GM12878 (cell line): ENCODE results near the gene EXD3. TPM values are rescaled to one million over a fixed set of nuclear protein-coding genes. Genes with fewer than 3 reads are reported as not detected.

Source experiments
- ATAC-seq: fragments of 200-7000 bp; cut with Tn5 transposase; 3 replicates; pipeline ENCODE4 v1.9.1; 2020; ENCODE audit warnings: mild to moderate bottlenecking, moderate library complexity
- BruUV-seq: library from RNA; stranded (reverse); fragments of 400-500 nt; replicated peaks from 2 replicates; lab custom pipeline; 2021; lab: Mats Ljungman, UMichigan
- CTCF ChIA-PET: fragments of 300-600 bp; sonication (Branson Sonifier 250); formaldehyde crosslinking; extraction: SDS; loops from one replicate; lab custom pipeline; 2021; ENCODE audit warnings: inconsistent platforms; lab: Yijun Ruan, JAX
- POLR2A ChIA-PET: fragments of 350-600 bp; formaldehyde crosslinking; extraction: SDS; loops from one replicate; lab custom pipeline; 2021; ENCODE audit warnings: inconsistent platforms; lab: Charles Lee
- RAD21 ChIA-PET: fragments of 300-600 bp; sonication (Branson Sonifier 250); formaldehyde crosslinking; loops from one replicate; lab custom pipeline; 2023; ENCODE audit warnings: antibody characterized with exemption; ENCODE audit not compliant: unreplicated experiment; lab: Charles Lee
- SMC1A ChIA-PET: fragments of 300-600 bp; sonication (Branson Sonifier 250); formaldehyde crosslinking; loops from one replicate; lab custom pipeline; 2023; ENCODE audit not compliant: unreplicated experiment, uncharacterized antibody; lab: Charles Lee
- DNase-seq: peaks from one replicate; pipeline ENCODE4 v3.0.0-alpha.2; 2011; ENCODE audit warnings: low read depth, low spot score
- FAIRE-seq: peaks from 3 replicates; lab custom pipeline; 2011; peaks lifted over from hg19 to GRCh38; lab: Jason Lieb, UNC
- H2AFZ ChIP-seq: 2 replicates; pipeline ENCODE4 v1.6.0; 2011; ENCODE audit warnings: low read depth, low read length, control low read depth; ENCODE audit not compliant: control insufficient read depth
- H3K27ac ChIP-seq: 2 replicates; pipeline ENCODE4 v1.5.1; 2011; ENCODE audit warnings: control low read depth; ENCODE audit not compliant: control insufficient read depth, insufficient read depth
- H3K27me3 ChIP-seq, 2 experiments: replicated peaks in 1 of 2; 2 replicates each; pipeline versions ENCODE4 v1.6.0 to v1.6.1; 2011; ENCODE audit warnings: low read length in 1 of 2; ENCODE audit not compliant: control insufficient read depth in 2 of 2, insufficient read depth in 2 of 2
- H3K36me3 ChIP-seq, 2 experiments: 2 replicates each; pipeline ENCODE4 v1.5.1; 2011; ENCODE audit warnings: low read length in 1 of 2; ENCODE audit not compliant: control insufficient read depth in 2 of 2, insufficient read depth in 2 of 2
- H3K4me1 ChIP-seq: 2 replicates; pipeline ENCODE4 v1.6.1; 2011; ENCODE audit warnings: mild to moderate bottlenecking, low read length, moderate library complexity, mixed read lengths; ENCODE audit not compliant: control insufficient read depth, insufficient read depth
- H3K4me2 ChIP-seq: 2 replicates; pipeline ENCODE4 v1.6.0; 2011; ENCODE audit warnings: control low read depth; ENCODE audit not compliant: control insufficient read depth, insufficient read depth
- H3K4me3 ChIP-seq: fragments of 200-600 bp; sonication (generic); 2 replicates; pipeline ENCODE4 v1.5.1; 2016
- H3K79me2 ChIP-seq: 2 replicates; pipeline ENCODE4 v1.6.0; 2011; ENCODE audit warnings: low read length; ENCODE audit not compliant: control insufficient read depth, insufficient read depth
- H3K9ac ChIP-seq: 2 replicates; pipeline ENCODE4 v1.8.0; 2011; ENCODE audit warnings: low read length, control low read depth, mixed read lengths; ENCODE audit not compliant: control insufficient read depth, insufficient read depth
- H3K9me3 ChIP-seq: replicated peaks from 3 replicates; pipeline ENCODE4 v1.5.1; 2011; ENCODE audit warnings: mild to moderate bottlenecking, low read length; ENCODE audit not compliant: control insufficient read depth, insufficient read depth
- H4K20me1 ChIP-seq: 2 replicates; pipeline ENCODE4 v1.6.0; 2011; ENCODE audit not compliant: control insufficient read depth, insufficient read depth
- CREB1 ChIP-seq: IDR thresholded peaks from 2 replicates; pipeline ENCODE4 v1.6.1; 2012; ENCODE audit warnings: low read depth, mild to moderate bottlenecking, inconsistent platforms
- EP300 ChIP-seq, 2 experiments: fragments of 150-350 bp in 1 of 2; IDR thresholded peaks; 2 replicates each; pipeline ENCODE4 v1.6.1; 2011 to 2012; ENCODE audit warnings: low read depth in 2 of 2, low read length in 2 of 2, borderline replicate concordance in 1 of 2, improper control_type of control experiment in 1 of 2, inconsistent platforms in 1 of 2; ENCODE audit not compliant: control insufficient read depth in 1 of 2
- GATAD2B ChIP-seq: fragments of 450-650 bp; conservative IDR thresholded peaks from 2 replicates; pipeline ENCODE4 v1.6.1; 2017; ENCODE audit warnings: low read depth, mild to moderate bottlenecking, moderate library complexity
- IKZF2 ChIP-seq, 2 experiments: fragments of 450-650 bp; IDR thresholded peaks; 2 replicates each; pipeline ENCODE4 v1.6.1; 2017; ENCODE audit warnings: mild to moderate bottlenecking in 2 of 2, moderate library complexity in 2 of 2
- POU2F2 ChIP-seq: IDR thresholded peaks from 3 replicates; pipeline ENCODE4 v1.6.1; 2011; ENCODE audit warnings: low read depth, mild to moderate bottlenecking, low read length, borderline replicate concordance
- REST ChIP-seq: IDR thresholded peaks from 2 replicates; pipeline ENCODE4 v1.6.1; 2012; ENCODE audit warnings: mild to moderate bottlenecking, low read depth, low read length
- SPI1 ChIP-seq: IDR thresholded peaks from 2 replicates; pipeline ENCODE4 v1.6.1; 2011; ENCODE audit warnings: low read depth, mild to moderate bottlenecking, low read length, moderate library complexity, borderline replicate concordance; ENCODE audit not compliant: insufficient read depth
- ZNF384 ChIP-seq: IDR thresholded peaks from 2 replicates; pipeline ENCODE4 v1.6.1; 2012; ENCODE audit warnings: low read depth, mild to moderate bottlenecking, low read length, improper control_type of control experiment, borderline replicate concordance
- WGBS: methylation state at CpG from one replicate; pipeline ENCODE4 v1.1.6; 2016; ENCODE audit warnings: low lambda C conversion rate; ENCODE audit not compliant: insufficient replicate concordance, insufficient coverage; ENCODE audit errors: missing lambda C conversion rate; 5-methylcytosine and 5-hydroxymethylcytosine counted together
- in situ Hi-C: fragments of 300-500 bp; cut with MboI; formaldehyde crosslinking; loops from 9 replicates; pipeline ENCODE4 v1.14.3; 2018; ENCODE audit warnings: mixed read lengths
- intact Hi-C: fragments of 100-400 bp; cut with micrococcal nuclease; formaldehyde crosslinking; loops from one replicate; pipeline ENCODE4 v1.14.2; 2022; ENCODE audit not compliant: unreplicated experiment
- polyA plus RNA-seq, 11 experiments: library from polyadenylated mRNA; depleted of rRNA in 4 of 11; unstranded in 6 of 11; stranded (reverse) in 5 of 11; fragments of >200 nt; fragmentation: Nextera tagmentation in 4 of 11; fragmentation: Illumina TruSeq in 1 of 11; extraction: Ambion mirVana in 4 of 11; extraction: Trizol in 1 of 11; gene quantifications; 1 replicate in 1 of 11; 2 replicates in 10 of 11; pipeline versions ENCODE4 v1.2.1 to v1.2.3, GENCODE V29; 2011 to 2016; ENCODE audit warnings: inconsistent platforms in 2 of 11, missing spikeins in 2 of 11, low read depth in 1 of 11
- total RNA-seq, 4 experiments: library from RNA; depleted of rRNA in 3 of 4; stranded (reverse); fragments of >200 nt in 3 of 4; fragmentation: Illumina TruSeq in 1 of 4; extraction: Trizol in 1 of 4; gene quantifications; 2 replicates each; pipeline versions ENCODE4 v1.2.1 to v1.2.3, GENCODE V29; 2013 to 2021

EXD3 gene
- total and polyA plus RNA-seq, 10 of the 15 experiments (the other 5 are each of a cell fraction or from before 2014, with no cell fraction given), result 0.21 to 7.1 (median 3.6) TPM

- ChIA-PET RAD21 (no interaction called here), SMC1A (no interaction called here), POLR2A (no interaction called here), CTCF (no interaction called here)
- WGBS, result 5% methylated on average over 19 of the region's 19 CpGs
- Histone ChIP-seq H3K27me3 (no peaks in the 10 kb centered on the region), H3K4me2 (peak overlapping the region; percentile 38; the same call in 1 of the 2 replicates), H3K27ac (no peak overlapping the region), H3K9me3 (no peaks in the 10 kb centered on the region; the same call in none of the 3 replicates), H3K79me2 (no peaks in the 10 kb centered on the region), H3K36me3 (no peaks in the 10 kb centered on the region), H2AFZ (peak overlapping the region; percentile 49; the same call in 1 of the 2 replicates), H4K20me1 (no peaks in the 10 kb centered on the region), H3K4me3 (no peak overlapping the region), H3K9ac (no peak overlapping the region), H3K4me1 (peaks cover 6% of the 10 kb centered on the region; the same call in 1 of the 2 replicates)
- no TSS peak for BruUV-seq
- in situ Hi-C loops, result no loop called here
- FAIRE-seq, result no peak
- TF ChIP-seq CREB1, result peak; percentile 60; the same call in 1 of the 2 replicates
- peak; percentile 33; the same call in 1 of the 2 replicates for TF ChIP-seq SPI1
- no peak for TF ChIP-seq EP300 (IDR thresholded peaks at IDR 0.05; ENCODE audit: borderline replicate concordance in 1 of 2, control insufficient read depth in 1 of 2, low read depth in 2 of 2, low read length in 2 of 2)
- TF ChIP-seq ZNF384, result peak; percentile 77
- peak; percentile 83; the same call in 2 of the 3 replicates for TF ChIP-seq POU2F2
- TF ChIP-seq IKZF2 (IDR thresholded peaks at IDR 0.05), result peak in 1 of 2 experiments; percentile 19; a peak in 1 of 4 replicates
- ATAC-seq, result peak; percentile 66
- intact Hi-C loops, result no loop called here
- DNase-seq, result peak; percentile 51
These were observed 96.4 kb downstream of the EXD3 start for GRCh38 chr9:137326445-137327065.

GRCh38 chr9:137325799-137326198 lies 97.2 kb downstream of the EXD3 start:
- CTCF ChIA-PET, result no interaction called here
- POLR2A ChIA-PET, result no interaction called here
- Histone ChIP-seq H3K9ac (no peak overlapping the region), H2AFZ (no peak overlapping the region), H3K36me3 (no peaks in the 10 kb centered on the region), H3K27ac (no peak overlapping the region), H3K79me2 (no peaks in the 10 kb centered on the region), H3K27me3 (no peaks in the 10 kb centered on the region), H3K4me1 (peaks cover 8% of the 10 kb centered on the region), H4K20me1 (no peaks in the 10 kb centered on the region), H3K4me3 (no peak overlapping the region), H3K9me3 (no peaks in the 10 kb centered on the region; the same call in none of the 3 replicates), H3K4me2 (no peak overlapping the region)
- no TSS peak for BruUV-seq
- SMC1A ChIA-PET, result no interaction called here
- FAIRE-seq (no peak), DNase-seq (no peak), ATAC-seq (no peak)
- RAD21 ChIA-PET, result no interaction called here
- in situ Hi-C loops, result no loop called here
- TF ChIP-seq GATAD2B, result no peak
- TF ChIP-seq REST, result no peak
- WGBS, result 92% methylated on average over 12 of the region's 12 CpGs
- intact Hi-C loops, result no loop called here
